Immature natural killer cell (primary cell): ENCODE data around the gene DCUN1D4. TPM values are rescaled to one million over a fixed set of nuclear protein-coding genes. Genes with fewer than 3 reads are reported as not detected.
"Not testable (repeated sequence)": the region's sequence is repeated elsewhere in the genome, so short reads cannot be mapped to it uniquely, and the experiment has no call there.

Source experiments
- DNase-seq, 3 donors: peaks; one replicate each; pipeline ENCODE4 v3.0.0; 2022; ENCODE audit warnings: mixed read lengths in 1 of 3
- H3K27ac Mint-ChIP-seq, 6 donors: one replicate each; pipeline ENCODE4 v1.8.0; 2020; ENCODE audit warnings: mixed read lengths in 6 of 6, mild to moderate bottlenecking in 5 of 6, inconsistent platforms in 4 of 6, moderate library complexity in 3 of 6
- H3K27me3 Mint-ChIP-seq, 3 donors: one replicate each; pipeline ENCODE4 v1.8.0; 2020 to 2021; ENCODE audit warnings: low read depth in 3 of 3, mild to moderate bottlenecking in 3 of 3, mixed read lengths in 3 of 3, moderate library complexity in 3 of 3, inconsistent platforms in 1 of 3
- H3K36me3 Mint-ChIP-seq, 3 donors: one replicate each; pipeline ENCODE4 v1.8.0; 2020; ENCODE audit warnings: mixed read lengths in 3 of 3, inconsistent platforms in 2 of 3, mild to moderate bottlenecking in 2 of 3
- H3K4me1 Mint-ChIP-seq, 2 donors: one replicate each; pipeline ENCODE4 v1.8.0; 2020; ENCODE audit warnings: inconsistent platforms in 2 of 2, mild to moderate bottlenecking in 2 of 2, mixed read lengths in 2 of 2, moderate library complexity in 1 of 2
- H3K4me3 Mint-ChIP-seq, 5 donors: one replicate each; pipeline ENCODE4 v1.8.0; 2020; ENCODE audit warnings: mild to moderate bottlenecking in 5 of 5, mixed read lengths in 5 of 5, inconsistent platforms in 3 of 5, moderate library complexity in 3 of 5
- H3K9me3 Mint-ChIP-seq, 6 donors: one replicate each; pipeline ENCODE4 v1.8.0; 2020; ENCODE audit warnings: mild to moderate bottlenecking in 6 of 6, mixed read lengths in 6 of 6, inconsistent platforms in 4 of 6, moderate library complexity in 3 of 6
- polyA plus RNA-seq, 3 donors: library from polyadenylated mRNA; unstranded; fragments of 300-500 nt; fragmentation: Illumina TruSeq; gene quantifications; one replicate each; pipeline ENCODE4 v1.2.3, GENCODE V29; 2021

The DCUN1D4 gene
- polyA plus RNA-seq, 3 donors from 2014 or later: 3.9 to 7.5 (median 6.7) TPM

DNA sequence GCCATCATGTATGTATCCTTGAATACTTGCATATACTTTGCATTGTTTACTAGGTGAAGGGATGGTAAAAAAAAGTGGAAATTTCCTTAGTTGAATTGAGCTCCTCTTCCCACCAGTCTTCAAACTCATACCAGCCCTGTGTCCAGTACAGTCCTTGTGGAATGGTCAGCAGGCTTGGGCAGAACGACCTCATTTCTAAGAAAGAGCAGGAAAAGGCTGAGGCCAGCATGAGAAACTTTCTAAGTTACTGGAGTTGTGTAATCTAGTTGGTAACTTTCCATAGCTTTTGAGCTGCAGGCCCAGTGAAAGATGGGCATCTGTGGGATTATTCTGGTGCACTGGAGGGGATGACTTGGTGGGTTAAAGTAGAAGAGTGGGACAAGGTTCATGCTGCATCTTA lies 87.6 kb downstream of the DCUN1D4 start:
- Mint-ChIP-seq H3K4me1 (no peaks in the 10 kb centered on the region), H3K4me3 (no peak overlapping the region), H3K9me3 (peaks cover 0 to 6% (median 0%) of the 10 kb centered on the region in 6 donors), H3K27ac (no peak overlapping the region), H3K27me3 (peaks cover 0 to 6% (median 0%) of the 10 kb centered on the region in 3 donors), H3K36me3 (no peaks in the 10 kb centered on the region)
- no peak for DNase-seq

DNA sequence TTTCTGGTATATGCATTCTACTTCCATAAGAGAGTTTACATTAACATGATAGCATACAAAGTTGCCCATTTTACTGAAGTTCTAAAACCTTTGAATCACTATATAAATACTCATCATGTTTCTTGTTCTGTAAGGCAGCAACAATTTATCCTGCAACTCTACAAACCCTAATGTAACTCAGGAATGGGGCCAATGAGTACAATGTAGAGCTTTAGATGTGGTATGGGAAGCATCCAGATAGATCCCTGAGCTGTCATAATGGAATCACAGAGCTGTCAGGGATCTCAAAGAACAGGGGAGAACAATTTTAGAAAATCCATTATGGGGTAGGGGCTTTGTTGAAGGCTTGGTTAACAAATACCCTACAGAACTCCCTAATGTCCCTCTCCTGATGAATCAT lies 88.5 kb downstream of the DCUN1D4 start:
- DNase-seq: no peak
- Mint-ChIP-seq H3K4me1 (no peaks in the 10 kb centered on the region), H3K27me3 (peaks cover 0 to 6% (median 0%) of the 10 kb centered on the region in 3 donors), H3K27ac (no peak overlapping the region), H3K36me3 (no peaks in the 10 kb centered on the region), H3K9me3 (peaks cover 0 to 6% (median 0%) of the 10 kb centered on the region in 6 donors), H3K4me3 (no peak overlapping the region)

DNA sequence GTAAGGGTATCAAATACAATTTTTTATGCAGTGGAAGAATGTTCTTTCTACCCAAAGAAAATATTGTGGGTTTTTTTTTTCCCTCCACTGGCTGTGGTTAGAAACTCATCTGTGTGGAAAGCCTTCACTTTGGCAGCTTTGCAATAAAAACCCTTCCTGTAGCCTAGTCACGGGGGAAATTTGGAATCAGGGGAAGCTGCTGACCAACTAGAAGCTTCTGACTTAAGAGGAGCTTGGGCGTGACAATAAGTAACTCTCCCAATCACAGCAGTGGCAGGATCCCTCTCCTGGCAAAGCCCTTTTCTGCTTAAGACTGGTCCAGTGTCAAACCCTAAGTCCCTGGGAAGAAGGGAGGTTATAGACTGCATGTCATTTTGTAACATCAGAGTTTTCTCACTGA lies 89.3 kb downstream of the DCUN1D4 start:
- no peak overlapping the region for H3K4me3 Mint-ChIP-seq
- H3K36me3 Mint-ChIP-seq: no peaks in the 10 kb centered on the region
- no peak for DNase-seq
- peaks cover 0 to 6% (median 0%) of the 10 kb centered on the region in 3 donors for H3K27me3 Mint-ChIP-seq
- H3K4me1 Mint-ChIP-seq: no peaks in the 10 kb centered on the region
- H3K9me3 Mint-ChIP-seq: peaks cover 0 to 4% (median 0%) of the 10 kb centered on the region in 6 donors
- no peak overlapping the region for H3K27ac Mint-ChIP-seq

DNA sequence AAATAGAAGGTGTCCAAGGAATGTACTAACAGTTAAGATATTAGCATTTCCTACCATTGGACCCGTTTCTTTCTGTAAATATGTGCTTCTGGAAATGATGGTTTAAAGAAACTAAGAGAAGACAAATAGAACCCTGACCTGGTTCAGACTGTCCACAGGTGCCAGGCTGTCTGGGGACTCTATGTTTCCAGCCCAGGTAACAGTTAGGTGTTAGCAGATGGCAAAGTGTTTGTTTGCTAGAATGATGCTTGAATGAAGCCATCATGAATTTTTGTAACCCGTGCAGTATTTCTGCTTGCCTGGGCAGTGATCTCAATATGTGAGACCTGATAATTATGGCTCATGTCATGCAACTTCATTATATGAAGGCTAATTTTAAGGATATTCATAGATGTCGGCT lies 89.7 kb downstream of the DCUN1D4 start:
- no peak for DNase-seq
- Mint-ChIP-seq H3K4me3 (no peak overlapping the region), H3K27ac (no peak overlapping the region), H3K36me3 (no peaks in the 10 kb centered on the region), H3K27me3 (peaks cover 0 to 6% (median 0%) of the 10 kb centered on the region in 3 donors), H3K9me3 (peaks cover 0 to 2% (median 0%) of the 10 kb centered on the region in 6 donors), H3K4me1 (no peaks in the 10 kb centered on the region)

DNA sequence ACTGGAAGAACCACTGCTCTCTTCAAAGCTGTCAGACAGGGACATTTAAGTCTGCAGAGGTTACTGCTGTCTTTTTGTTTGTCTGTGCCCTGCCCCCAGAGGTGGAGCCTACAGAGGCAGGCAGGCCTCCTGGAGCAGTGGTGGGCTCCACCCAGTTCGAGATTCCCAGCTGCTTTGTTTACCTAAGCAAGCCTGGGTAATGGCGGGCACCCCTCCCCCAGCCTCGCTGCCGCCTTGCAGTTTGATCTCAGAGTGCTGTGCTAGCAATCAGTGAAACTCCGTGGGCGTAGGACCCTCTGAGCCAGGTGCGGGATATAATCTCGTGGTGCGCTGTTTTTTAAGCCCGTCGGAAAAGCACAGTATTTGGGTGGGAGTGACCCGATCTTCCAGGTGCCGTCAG lies 97.5 kb downstream of the DCUN1D4 start:
- DNase-seq, H3K27me3 Mint-ChIP-seq, H3K36me3 Mint-ChIP-seq, H3K9me3 Mint-ChIP-seq, H3K27ac Mint-ChIP-seq, H3K4me3 Mint-ChIP-seq, H3K4me1 Mint-ChIP-seq: not testable (repeated sequence)

DNA sequence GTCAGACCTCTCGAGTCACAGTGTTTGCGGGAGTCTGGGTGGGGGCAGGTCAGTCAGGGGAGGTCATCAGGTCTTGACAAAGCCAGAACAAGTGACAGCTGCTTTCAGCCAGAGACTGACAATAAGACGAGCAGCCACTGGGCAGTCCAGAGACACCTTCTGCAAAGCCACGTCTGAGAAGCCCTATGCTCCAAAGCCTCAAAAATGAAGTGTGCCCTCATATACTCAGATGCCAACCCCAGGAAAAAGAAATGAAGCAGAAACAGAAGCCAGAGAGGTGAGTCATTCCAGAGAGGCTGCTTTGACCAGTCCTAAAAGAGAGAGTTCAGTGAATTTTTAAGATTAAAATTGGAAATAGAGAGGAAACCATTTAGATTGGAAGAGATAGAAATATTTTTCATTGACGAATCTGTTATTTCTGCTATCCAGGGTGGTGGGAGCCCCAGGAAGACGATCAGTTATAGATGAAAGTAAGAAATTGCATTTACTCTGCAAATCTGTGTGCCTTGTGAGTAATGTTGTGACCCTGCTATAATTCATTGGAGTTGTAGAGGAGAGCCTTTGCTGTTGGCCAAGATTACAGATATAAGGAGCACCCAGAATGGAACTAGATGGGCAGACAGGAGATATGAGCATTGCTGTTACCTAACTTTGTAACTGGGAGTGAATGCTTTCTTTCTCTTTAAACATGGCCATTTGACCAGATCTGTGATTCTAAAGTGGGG lies 99.3 kb downstream of the DCUN1D4 start:
- Mint-ChIP-seq H3K27ac (no peak overlapping the region), H3K9me3 (peaks cover 3 to 10% (median 7%) of the 10 kb centered on the region in 6 donors), H3K36me3 (no peaks in the 10 kb centered on the region), H3K4me3 (no peak overlapping the region), H3K4me1 (no peaks in the 10 kb centered on the region), H3K27me3 (peaks cover 0 to 1% (median 0%) of the 10 kb centered on the region in 3 donors)
- no peak for DNase-seq

DNA sequence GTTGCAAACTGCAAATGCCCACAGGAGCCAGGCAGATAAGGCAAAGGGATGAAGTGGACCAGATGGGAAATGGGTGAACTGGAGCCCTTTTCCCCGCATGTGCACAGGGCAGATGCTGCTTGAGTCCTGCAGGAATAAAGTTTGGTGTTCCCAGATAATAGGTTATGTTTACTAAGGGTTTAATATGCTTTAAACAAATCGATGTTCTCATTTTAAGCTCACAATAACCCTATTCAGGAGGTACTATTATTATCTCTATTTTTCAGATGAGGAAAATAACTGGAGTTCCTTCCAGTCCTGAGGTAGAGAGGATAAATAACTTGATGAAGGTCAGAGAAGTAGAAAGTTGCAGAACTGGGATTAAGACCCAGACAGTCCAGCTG lies 99.9 kb downstream of the DCUN1D4 start:
- H3K27ac Mint-ChIP-seq: no peak overlapping the region

DNA sequence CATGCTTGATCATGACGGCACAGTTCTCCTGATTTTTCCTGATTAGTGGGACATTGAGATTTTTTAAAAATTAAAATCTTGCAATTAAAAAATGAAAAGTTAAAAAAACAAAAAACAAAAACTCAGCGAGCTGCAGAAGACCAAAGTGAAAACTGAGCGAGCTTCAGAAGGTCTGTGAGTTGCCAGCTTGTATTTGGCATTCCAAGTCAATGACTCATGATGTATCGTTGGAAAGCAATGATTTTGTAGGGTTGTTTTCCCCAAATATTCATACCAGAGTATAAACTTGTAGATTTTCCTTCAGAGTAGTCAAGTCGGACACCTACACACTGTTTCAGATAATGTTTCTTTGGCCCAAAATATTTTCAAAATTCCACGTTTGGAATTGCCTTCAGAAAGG lies 100.3 kb downstream of the DCUN1D4 start:
- no peak overlapping the region for H3K4me3 Mint-ChIP-seq
- DNase-seq: no peak
- H3K36me3 Mint-ChIP-seq: no peaks in the 10 kb centered on the region
- H3K9me3 Mint-ChIP-seq: peaks cover 3 to 12% (median 6%) of the 10 kb centered on the region in 6 donors
- H3K27ac Mint-ChIP-seq: no peak overlapping the region
- H3K4me1 Mint-ChIP-seq: no peaks in the 10 kb centered on the region
- H3K27me3 Mint-ChIP-seq: peaks cover 0 to 2% (median 0%) of the 10 kb centered on the region in 3 donors

More for the DNA sequence above, 99.9 kb downstream of the DCUN1D4 start:
- H3K36me3 Mint-ChIP-seq: no peaks in the 10 kb centered on the region
- H3K4me3 Mint-ChIP-seq: no peak overlapping the region
- H3K4me1 Mint-ChIP-seq: no peaks in the 10 kb centered on the region
- H3K27me3 Mint-ChIP-seq: peaks cover 0 to 2% (median 0%) of the 10 kb centered on the region in 3 donors
- peaks cover 3 to 10% (median 6%) of the 10 kb centered on the region in 6 donors for H3K9me3 Mint-ChIP-seq
- DNase-seq: no peak

DNA sequence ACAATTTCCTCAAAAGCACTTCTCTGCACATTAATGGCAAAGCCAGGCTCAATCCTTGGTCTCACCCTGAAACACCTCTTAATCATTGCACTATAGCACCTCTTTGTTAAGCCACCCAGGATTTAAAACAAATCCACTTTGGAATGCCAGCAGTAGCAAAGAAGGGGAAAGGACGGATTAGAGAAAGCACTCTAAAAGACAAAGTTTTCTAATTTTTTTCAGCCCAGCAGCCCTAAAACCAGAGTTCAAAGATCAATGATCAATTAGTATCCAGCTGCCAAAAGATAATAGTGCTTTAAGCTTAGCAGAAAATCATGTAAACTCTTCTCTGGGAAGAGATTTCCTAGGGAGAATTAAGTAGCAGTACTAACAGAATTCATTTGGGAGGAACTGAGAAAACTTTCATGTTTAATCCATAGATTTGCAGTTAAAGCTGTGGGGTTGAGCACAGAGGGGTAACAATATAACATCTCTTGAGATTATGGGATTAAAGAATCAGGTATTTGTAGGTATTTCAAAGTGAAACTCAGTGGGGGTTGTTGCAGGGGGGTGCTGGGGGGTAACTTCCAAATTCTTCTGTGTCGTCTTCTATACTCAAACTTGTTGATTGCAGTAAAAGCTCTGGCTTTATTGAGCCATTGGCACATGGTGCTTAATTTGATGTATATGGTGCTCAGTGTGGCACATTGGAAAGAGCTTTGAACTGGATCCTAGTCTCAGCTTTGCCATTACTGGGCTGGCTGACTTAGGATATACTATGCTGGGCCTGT lies 115.4 kb downstream of the DCUN1D4 start:
- Mint-ChIP-seq H3K4me1 (no peaks in the 10 kb centered on the region), H3K36me3 (no peaks in the 10 kb centered on the region), H3K27ac (no peak overlapping the region), H3K27me3 (peaks cover 0 to 4% (median 3%) of the 10 kb centered on the region in 3 donors), H3K9me3 (peaks cover 0 to 12% (median 4%) of the 10 kb centered on the region in 6 donors), H3K4me3 (no peak overlapping the region)
- no peak for DNase-seq

DNA sequence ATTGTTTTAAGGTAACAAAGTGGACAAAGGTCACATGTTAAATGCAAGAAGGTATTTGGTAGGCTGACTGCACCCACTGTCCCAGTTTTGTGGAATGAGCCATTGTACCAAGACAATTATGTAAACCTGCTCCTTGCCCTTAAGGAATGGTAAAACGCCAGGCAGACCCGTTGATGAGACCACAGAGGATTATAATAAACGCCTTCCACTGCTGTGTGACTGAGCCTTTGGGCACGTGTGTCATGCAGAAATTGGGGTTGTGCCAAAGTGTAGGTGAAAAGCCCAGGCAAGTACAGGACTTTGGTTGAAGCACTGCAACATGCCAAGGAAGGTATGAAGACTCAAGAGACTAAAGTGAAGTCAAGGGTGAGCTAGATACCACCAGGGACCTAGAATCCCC lies 117.5 kb downstream of the DCUN1D4 start:
- H3K9me3 Mint-ChIP-seq: peaks cover 0 to 9% (median 3%) of the 10 kb centered on the region in 6 donors
- no peaks in the 10 kb centered on the region for H3K4me1 Mint-ChIP-seq
- peaks cover 0 to 3% (median 2%) of the 10 kb centered on the region in 3 donors for H3K27me3 Mint-ChIP-seq
- DNase-seq: no peak
- H3K36me3 Mint-ChIP-seq: no peaks in the 10 kb centered on the region
- H3K27ac Mint-ChIP-seq: no peak overlapping the region
- no peak overlapping the region for H3K4me3 Mint-ChIP-seq

DNA sequence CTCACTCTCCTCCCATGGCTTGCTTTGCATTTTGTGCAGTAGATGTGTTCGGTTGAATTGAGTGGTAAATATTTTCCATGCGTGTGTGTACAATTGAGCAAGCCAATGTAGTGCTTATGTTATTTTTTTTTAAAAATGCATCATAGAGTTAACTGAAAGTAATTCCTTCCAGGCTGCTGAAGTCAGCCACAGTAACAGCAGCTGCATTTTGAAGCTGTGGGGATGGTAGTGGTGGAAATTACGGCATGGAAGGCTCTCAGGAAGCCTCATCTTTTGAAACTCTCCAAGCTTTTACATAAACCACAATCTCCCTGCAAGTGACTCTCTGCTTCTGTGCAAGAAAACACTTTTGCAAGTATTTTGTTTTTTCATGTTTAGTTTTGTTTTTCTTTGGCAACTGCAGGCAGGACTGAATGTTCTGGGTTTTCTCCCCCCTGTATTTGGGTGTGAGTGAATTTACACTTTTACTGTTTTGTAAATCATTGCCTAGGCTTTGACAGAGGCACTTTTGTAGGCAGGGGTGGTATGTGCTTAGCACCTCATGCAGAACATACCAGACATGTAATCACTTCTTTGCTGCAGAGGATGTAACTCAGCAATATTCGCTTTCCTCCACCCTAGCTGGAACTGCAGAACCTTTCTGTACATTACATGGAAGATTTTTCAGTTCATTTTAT lies 121.0 kb downstream of the DCUN1D4 start:
- no peaks in the 10 kb centered on the region for H3K4me1 Mint-ChIP-seq
- H3K27ac Mint-ChIP-seq: no peak overlapping the region
- H3K9me3 Mint-ChIP-seq: peaks cover 0 to 12% (median 2%) of the 10 kb centered on the region in 6 donors

DNA sequence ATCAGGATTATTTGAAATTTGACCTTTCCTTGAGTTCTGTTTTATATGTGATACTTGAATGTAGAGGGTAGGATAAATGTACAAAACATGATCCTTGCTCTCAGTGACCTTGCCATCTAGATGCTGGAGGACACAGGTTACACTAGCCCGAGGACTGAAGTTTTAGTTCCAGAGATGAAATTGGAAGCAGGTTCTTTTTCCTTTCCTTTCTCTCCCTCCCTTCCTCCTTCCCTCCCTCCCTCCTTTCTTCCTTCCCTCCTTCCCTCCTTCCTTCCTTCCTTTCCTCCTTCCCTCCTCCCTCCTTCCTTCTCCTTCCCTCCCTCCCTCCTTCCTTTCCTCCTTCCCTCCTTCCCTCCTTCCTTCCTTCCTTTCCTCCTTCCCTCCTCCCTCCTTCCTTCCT lies 122.9 kb downstream of the DCUN1D4 start:
- DNase-seq: no peak
- no peak overlapping the region for H3K27ac Mint-ChIP-seq
- peaks cover 0 to 3% (median 0%) of the 10 kb centered on the region in 3 donors for H3K27me3 Mint-ChIP-seq
- H3K4me1 Mint-ChIP-seq: no peaks in the 10 kb centered on the region
- H3K9me3 Mint-ChIP-seq: peaks cover 0 to 12% (median 2%) of the 10 kb centered on the region in 6 donors
- H3K4me3 Mint-ChIP-seq: no peak overlapping the region
- peaks cover 0 to 4% (median 0%) of the 10 kb centered on the region in 3 donors for H3K36me3 Mint-ChIP-seq

More for the DNA sequence above, 121.0 kb downstream of the DCUN1D4 start:
- Mint-ChIP-seq H3K27me3 (peaks cover 0 to 5% (median 0%) of the 10 kb centered on the region in 3 donors), H3K36me3 (no peaks in the 10 kb centered on the region), H3K4me3 (no peak overlapping the region)
- no peak for DNase-seq
